ENCODE results near the gene MTUS2.
"Not testable (repeated sequence)": the region's sequence is repeated elsewhere in the genome, so short reads cannot be mapped to it uniquely, and the experiment has no call there.

Gene MTUS2

DNA sequence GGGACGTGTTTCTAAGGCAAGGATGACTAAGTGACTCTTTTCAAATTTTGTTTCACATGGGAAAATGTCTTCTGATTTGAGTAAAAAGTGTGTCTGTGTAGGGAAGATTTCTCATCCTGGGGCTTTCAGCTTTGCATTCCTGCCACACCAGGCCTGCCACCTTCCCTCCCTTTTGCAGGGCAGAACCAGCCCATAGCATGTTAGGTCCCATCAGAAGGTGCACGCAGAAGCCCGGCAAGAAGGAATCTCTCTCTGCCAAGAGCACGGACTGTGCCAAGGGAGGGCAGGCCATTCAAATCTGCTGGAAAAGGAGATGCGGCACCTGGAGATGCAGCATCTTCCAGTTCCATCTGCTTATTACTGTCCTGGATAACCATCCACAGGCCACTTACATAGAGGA lies 563.3 kb downstream of the MTUS2 start:
- no peak for DNase-seq (ENCODE audit: low read depth)
- TF ChIP-seq, protein P1, sequence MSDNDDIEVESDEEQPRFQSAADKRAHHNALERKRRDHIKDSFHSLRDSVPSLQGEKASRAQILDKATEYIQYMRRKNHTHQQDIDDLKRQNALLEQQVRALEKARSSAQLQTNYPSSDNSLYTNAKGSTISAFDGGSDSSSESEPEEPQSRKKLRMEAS (IDR thresholded peaks at IDR 0.05; ENCODE audit: low read depth, low read length) = no peak
- TF ChIP-seq POLR2A (IDR thresholded peaks at IDR 0.05; ENCODE audit: extremely low read depth, insufficient read length) (no peak), MYC (IDR thresholded peaks at IDR 0.05; ENCODE audit: low read depth, low read length) (no peak)
- TF ChIP-seq, protein P2, sequence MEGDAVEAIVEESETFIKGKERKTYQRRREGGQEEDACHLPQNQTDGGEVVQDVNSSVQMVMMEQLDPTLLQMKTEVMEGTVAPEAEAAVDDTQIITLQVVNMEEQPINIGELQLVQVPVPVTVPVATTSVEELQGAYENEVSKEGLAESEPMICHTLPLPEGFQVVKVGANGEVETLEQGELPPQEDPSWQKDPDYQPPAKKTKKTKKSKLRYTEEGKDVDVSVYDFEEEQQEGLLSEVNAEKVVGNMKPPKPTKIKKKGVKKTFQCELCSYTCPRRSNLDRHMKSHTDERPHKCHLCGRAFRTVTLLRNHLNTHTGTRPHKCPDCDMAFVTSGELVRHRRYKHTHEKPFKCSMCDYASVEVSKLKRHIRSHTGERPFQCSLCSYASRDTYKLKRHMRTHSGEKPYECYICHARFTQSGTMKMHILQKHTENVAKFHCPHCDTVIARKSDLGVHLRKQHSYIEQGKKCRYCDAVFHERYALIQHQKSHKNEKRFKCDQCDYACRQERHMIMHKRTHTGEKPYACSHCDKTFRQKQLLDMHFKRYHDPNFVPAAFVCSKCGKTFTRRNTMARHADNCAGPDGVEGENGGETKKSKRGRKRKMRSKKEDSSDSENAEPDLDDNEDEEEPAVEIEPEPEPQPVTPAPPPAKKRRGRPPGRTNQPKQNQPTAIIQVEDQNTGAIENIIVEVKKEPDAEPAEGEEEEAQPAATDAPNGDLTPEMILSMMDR (IDR thresholded peaks at IDR 0.05; ENCODE audit: low read depth, low read length) = no peak

DNA sequence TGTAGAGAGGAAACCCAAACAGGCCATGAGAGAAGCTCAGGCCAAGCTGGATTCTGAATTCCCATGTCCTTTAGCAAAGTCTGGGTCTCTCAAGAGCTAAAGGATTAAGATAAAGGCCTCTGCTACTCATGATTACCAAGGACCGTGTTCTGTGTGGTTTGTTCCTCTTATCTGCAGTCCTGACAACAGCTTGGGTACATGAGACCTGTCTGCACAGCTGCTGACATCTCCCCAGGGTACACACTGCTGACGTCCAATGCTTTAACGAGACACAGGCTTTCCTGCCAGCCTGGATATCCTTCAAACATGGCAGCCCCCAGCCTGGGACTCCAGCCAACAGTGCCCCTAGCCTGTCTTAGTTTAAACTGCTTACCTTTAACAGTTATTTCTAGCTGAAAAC lies 564.3 kb downstream of the MTUS2 start:
- DNase-seq (ENCODE audit: low read depth) = peak; percentile 12
- TF ChIP-seq POLR2A (IDR thresholded peaks at IDR 0.05; ENCODE audit: extremely low read depth, insufficient read length) (no peak), MYC (IDR thresholded peaks at IDR 0.05; ENCODE audit: low read depth, low read length) (no peak)
- TF ChIP-seq, protein P2 (IDR thresholded peaks at IDR 0.05; ENCODE audit: low read depth, low read length) = no peak
- TF ChIP-seq, protein P1 (IDR thresholded peaks at IDR 0.05; ENCODE audit: low read depth, low read length) = no peak
- H3K4me3 ChIP-seq (ENCODE audit: low read depth, low read length) = no peak overlapping the region

More for the DNA sequence above, 563.3 kb downstream of the MTUS2 start:
- no peak overlapping the region for H3K4me3 ChIP-seq (ENCODE audit: low read depth, low read length)

DNA sequence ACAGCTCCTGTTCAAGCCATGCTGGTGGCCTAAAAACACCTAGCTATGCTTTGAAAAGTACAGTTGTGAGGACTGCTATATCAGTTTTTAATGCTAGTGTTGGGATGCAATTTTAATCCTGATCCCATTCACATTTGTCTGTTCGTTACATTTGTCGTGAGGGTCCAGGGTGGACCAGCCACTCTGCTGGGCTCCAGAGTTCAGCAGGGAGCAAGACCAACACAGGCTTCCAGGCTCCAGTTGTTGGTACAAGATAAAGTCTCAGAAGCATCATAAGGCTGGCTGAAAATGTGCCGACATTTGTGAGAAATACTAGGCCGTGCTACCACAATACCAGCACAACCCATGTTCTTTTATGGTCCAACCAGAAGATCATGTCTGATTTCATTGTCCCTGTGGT lies 564.7 kb downstream of the MTUS2 start:
- no peak overlapping the region for H3K4me3 ChIP-seq (ENCODE audit: low read depth, low read length)
- TF ChIP-seq POLR2A (IDR thresholded peaks at IDR 0.05; ENCODE audit: extremely low read depth, insufficient read length) (no peak), MYC (IDR thresholded peaks at IDR 0.05; ENCODE audit: low read depth, low read length) (no peak)
- TF ChIP-seq, protein P2 (IDR thresholded peaks at IDR 0.05; ENCODE audit: low read depth, low read length) = no peak
- TF ChIP-seq, protein P1 (IDR thresholded peaks at IDR 0.05; ENCODE audit: low read depth, low read length) = no peak
- no peak for DNase-seq (ENCODE audit: low read depth)

DNA sequence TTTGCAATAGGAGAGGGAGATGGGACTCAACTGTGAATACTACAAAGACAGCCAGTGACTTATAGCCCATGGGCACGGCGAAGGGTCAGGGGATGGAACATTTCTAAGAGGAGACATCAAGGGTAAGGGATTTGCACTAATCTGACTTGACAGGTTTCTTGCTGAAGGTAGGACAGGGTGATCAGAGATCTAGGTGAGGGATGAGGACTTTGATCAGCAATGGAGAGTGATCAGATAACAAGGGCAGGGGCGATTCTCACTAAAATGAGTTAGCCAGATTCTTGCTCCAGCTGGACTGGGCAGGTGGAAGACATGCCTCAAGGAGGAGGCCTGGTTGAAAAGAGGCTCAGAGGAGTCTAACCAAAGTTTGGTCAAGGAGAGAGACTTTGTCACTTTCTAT lies 566.1 kb downstream of the MTUS2 start:
- no peak for DNase-seq (ENCODE audit: low read depth)
- TF ChIP-seq, protein P2 (IDR thresholded peaks at IDR 0.05; ENCODE audit: low read depth, low read length) = no peak
- no peak overlapping the region for H3K4me3 ChIP-seq (ENCODE audit: low read depth, low read length)

DNA sequence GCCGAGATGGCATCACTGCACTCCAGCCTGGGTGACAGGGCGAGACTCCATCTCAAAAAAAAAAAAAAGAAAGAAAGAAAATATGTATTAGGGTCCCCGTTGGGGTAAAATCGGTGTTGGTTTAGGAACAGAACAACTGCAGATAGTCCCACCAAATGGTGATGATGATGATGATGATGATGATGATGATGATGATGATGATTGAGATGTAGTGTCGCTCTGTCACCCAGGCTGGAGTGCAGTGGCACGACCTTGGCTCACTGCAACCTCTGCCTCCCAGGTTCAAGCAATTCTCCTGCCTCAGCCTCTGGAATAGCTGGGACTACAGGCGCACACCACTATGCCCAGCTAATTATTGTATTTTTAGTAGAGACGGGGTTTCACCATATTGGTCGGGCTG lies 570.5 kb downstream of the MTUS2 start:
- DNase-seq (ENCODE audit: low read depth); H3K4me3 ChIP-seq (ENCODE audit: low read depth, low read length): not testable (repeated sequence)

DNA sequence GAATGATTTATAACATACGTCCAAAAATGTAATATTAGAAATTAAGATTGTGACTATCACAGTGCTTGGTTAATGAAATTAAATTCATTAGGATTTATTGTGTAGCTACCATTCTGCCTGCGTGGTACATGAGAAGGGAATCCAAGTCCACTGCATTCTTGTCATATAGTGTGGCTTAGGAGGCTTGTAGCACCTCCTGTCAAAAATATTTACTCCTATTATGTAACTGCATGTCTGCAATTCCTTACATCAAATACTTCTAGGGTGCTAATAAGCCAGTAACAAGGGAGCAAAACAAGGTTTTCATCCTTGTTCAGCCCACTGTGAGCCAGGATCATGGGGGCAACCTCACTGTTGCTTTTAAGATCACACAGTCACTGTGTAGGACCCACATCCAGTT lies 576.3 kb downstream of the MTUS2 start:
- DNase-seq (ENCODE audit: low read depth) = no peak
- H3K4me3 ChIP-seq (ENCODE audit: low read depth, low read length) = no peak overlapping the region
- TF ChIP-seq POLR2A (IDR thresholded peaks at IDR 0.05; ENCODE audit: extremely low read depth, insufficient read length) (no peak), MYC (IDR thresholded peaks at IDR 0.05; ENCODE audit: low read depth, low read length) (no peak)
- TF ChIP-seq, protein P2 (IDR thresholded peaks at IDR 0.05; ENCODE audit: low read depth, low read length) = no peak
- TF ChIP-seq, protein P1 (IDR thresholded peaks at IDR 0.05; ENCODE audit: low read depth, low read length) = no peak
